Ishikawa (cell line): ENCODE results near the gene OTUD3.

ENCODE experiments used
- CEBPB ChIP-seq: IDR thresholded peaks from 2 replicates; pipeline ENCODE4 v1.6.1; 2012
- CREB1 ChIP-seq: IDR thresholded peaks from 2 replicates; pipeline ENCODE4 v1.6.1; 2012; ENCODE audit warnings: low read depth
- EGR1 ChIP-seq: IDR thresholded peaks from 2 replicates; pipeline ENCODE4 v1.6.1; 2012
- EP300 ChIP-seq: IDR thresholded peaks from 2 replicates; pipeline ENCODE4 v1.6.1; 2012; ENCODE audit warnings: borderline replicate concordance
- FOXM1 ChIP-seq: IDR thresholded peaks from 2 replicates; pipeline ENCODE4 v1.6.1; 2012; ENCODE audit warnings: low read depth, borderline replicate concordance
- MAX ChIP-seq: IDR thresholded peaks from 2 replicates; pipeline ENCODE4 v1.6.1; 2012
- NFIC ChIP-seq: IDR thresholded peaks from 2 replicates; pipeline ENCODE4 v1.6.1; 2012
- RAD21 ChIP-seq: IDR thresholded peaks from 2 replicates; pipeline ENCODE4 v1.6.1; 2012; ENCODE audit warnings: low read depth
- REST ChIP-seq: IDR thresholded peaks from 2 replicates; pipeline ENCODE4 v1.6.1; 2012; ENCODE audit warnings: low read depth, mild to moderate bottlenecking
- TAF1 ChIP-seq: IDR thresholded peaks from 2 replicates; pipeline ENCODE4 v1.6.1; 2012; ENCODE audit warnings: low read depth, mild to moderate bottlenecking
- TCF12 ChIP-seq: IDR thresholded peaks from 2 replicates; pipeline ENCODE4 v1.6.1; 2012; ENCODE audit warnings: low read depth
- TEAD4 ChIP-seq: IDR thresholded peaks from 2 replicates; pipeline ENCODE4 v1.6.1; 2012
- USF1 ChIP-seq: IDR thresholded peaks from 2 replicates; pipeline ENCODE4 v1.6.1; 2012
- YY1 ChIP-seq: IDR thresholded peaks from 2 replicates; pipeline ENCODE4 v1.6.1; 2012; ENCODE audit warnings: low read depth
- ZBTB7A ChIP-seq: IDR thresholded peaks from 2 replicates; pipeline ENCODE4 v1.6.1; 2012; ENCODE audit warnings: low read depth

The OTUD3 gene

GRCh38 chr1:19903621-19904020 lies 21.4 kb downstream of the OTUD3 start:
- TF ChIP-seq USF1 (no peak), TEAD4 (no peak), NFIC (no peak), TCF12 (no peak), REST (no peak), YY1 (no peak), EGR1 (no peak), ZBTB7A (no peak), CEBPB (no peak), TAF1 (no peak), RAD21 (no peak), FOXM1 (no peak), MAX (no peak), CREB1 (no peak), EP300 (no peak)

- no peak for TF ChIP-seq YY1
- TF ChIP-seq CEBPB: no peak
- no peak for TF ChIP-seq EP300
- no peak for TF ChIP-seq FOXM1
- no peak for TF ChIP-seq ZBTB7A
- no peak for TF ChIP-seq CREB1
- TF ChIP-seq MAX: no peak
- no peak for TF ChIP-seq REST
- TF ChIP-seq EGR1: no peak
- TF ChIP-seq TAF1: no peak
- no peak for TF ChIP-seq TEAD4
- no peak for TF ChIP-seq RAD21
- TF ChIP-seq NFIC: no peak
- TF ChIP-seq TCF12: no peak
Measured at GRCh38 chr1:19907456-19907855, 25.3 kb downstream of the OTUD3 start.

- no peak for TF ChIP-seq USF1
- no peak for TF ChIP-seq ZBTB7A
- no peak for TF ChIP-seq FOXM1
- TF ChIP-seq REST: no peak
- TF ChIP-seq EP300: no peak
- TF ChIP-seq RAD21: no peak
- TF ChIP-seq TAF1: no peak
- no peak for TF ChIP-seq TEAD4
Measured at GRCh38 chr1:19909392-19909791, 27.2 kb downstream of the OTUD3 start.

GRCh38 chr1:19909971-19910370 lies 27.8 kb downstream of the OTUD3 start:
- TF ChIP-seq FOXM1 (no peak), CEBPB (no peak), EP300 (no peak), TAF1 (no peak), REST (no peak)
